ENCODE results near the gene KCNIP1. TPM values are rescaled to one million over a fixed set of nuclear protein-coding genes. Genes with fewer than 3 reads are reported as not detected.

Gene KCNIP1
- polyA plus RNA-seq, 2 of the 4 experiments (the other 2 are of a cell fraction) = not detected

DNA sequence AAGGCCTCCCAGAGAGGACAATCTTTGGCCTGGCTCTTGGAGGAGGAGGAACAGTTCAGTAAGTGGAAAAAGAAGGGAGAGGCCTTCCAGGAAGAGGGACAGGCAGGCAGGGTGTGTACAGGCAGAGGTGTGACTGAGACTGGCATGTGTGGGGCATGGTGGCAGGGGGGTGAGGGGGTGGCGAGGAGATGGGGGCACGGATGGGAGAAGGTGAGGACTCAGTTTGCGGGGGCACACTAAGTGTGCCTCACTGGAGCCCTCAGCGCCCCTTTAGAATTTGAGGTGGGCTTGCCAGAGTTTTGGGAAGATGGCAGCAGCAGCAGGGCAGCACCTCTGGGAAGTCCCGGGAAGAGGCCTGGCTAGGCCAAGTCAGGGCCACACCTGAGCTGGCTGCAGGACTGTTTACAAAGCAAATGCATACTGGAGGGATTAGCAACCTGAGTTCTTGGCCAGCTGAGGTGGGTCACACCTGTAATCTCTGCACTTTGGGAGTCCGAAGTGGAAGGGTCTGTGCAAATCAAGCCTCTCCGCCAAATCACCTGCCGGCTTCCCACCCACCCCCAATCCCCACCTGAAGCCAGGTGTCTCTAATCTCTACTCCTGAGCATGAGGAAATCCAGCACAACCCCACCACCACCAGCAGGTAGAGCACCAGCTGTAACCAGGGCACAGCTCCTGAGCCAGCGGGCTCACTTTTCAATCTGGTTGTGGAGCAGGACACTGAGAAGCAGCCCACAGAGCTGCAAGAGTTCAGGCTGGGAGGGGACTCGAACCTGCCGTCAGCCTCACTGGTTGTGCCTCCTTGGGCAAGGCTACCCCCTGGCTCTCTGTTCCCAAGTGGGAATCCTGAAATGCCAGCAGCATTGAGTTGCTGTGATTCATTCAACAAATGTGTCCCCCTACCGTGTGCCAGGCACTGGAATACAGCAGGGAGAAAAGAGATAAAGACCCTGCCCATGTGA is 269.5 kb downstream of the KCNIP1 start:
- TF ChIP-seq, protein P1, sequence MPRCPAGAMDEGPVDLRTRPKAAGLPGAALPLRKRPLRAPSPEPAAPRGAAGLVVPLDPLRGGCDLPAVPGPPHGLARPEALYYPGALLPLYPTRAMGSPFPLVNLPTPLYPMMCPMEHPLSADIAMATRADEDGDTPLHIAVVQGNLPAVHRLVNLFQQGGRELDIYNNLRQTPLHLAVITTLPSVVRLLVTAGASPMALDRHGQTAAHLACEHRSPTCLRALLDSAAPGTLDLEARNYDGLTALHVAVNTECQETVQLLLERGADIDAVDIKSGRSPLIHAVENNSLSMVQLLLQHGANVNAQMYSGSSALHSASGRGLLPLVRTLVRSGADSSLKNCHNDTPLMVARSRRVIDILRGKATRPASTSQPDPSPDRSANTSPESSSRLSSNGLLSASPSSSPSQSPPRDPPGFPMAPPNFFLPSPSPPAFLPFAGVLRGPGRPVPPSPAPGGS (IDR thresholded peaks at IDR 0.05) = no peak
- TF ChIP-seq HOXB13 (CRISPR knock-in tag; IDR thresholded peaks at IDR 0.05; ENCODE audit: low read depth) (no peak), EHMT2 (IDR thresholded peaks at IDR 0.05; ENCODE audit: low read depth) (no peak), KDM1A (IDR thresholded peaks at IDR 0.05; ENCODE audit: low read depth) (no peak), FOSL2 (IDR thresholded peaks at IDR 0.05) (no peak), FOSL2 (CRISPR knock-in tag; IDR thresholded peaks at IDR 0.05) (no peak), NPAS2 (CRISPR knock-in tag; IDR thresholded peaks at IDR 0.05; ENCODE audit: borderline replicate concordance) (no peak), HEYL (CRISPR knock-in tag; IDR thresholded peaks at IDR 0.05) (no peak), JUN (IDR thresholded peaks at IDR 0.05) (no peak), ESRRA (IDR thresholded peaks at IDR 0.05; ENCODE audit: borderline replicate concordance, low read length) (no peak), POLR2AphosphoS2 (conservative IDR thresholded peaks at IDR 0.05; ENCODE audit: low read length) (no peak), ZSCAN20 (CRISPR knock-in tag; IDR thresholded peaks at IDR 0.05) (no peak)
- ATAC-seq (no peak), DNase-seq (ENCODE audit: low read depth in 1 of 2, low spot score in 1 of 2) (no peak), FAIRE-seq (no peak)
- WGBS (ENCODE audit: missing lambda C conversion rate) = 59% methylated on average over 8 of the region's 12 CpGs
- ChIA-PET POLR2A (no interaction called here), CTCF (interaction anchor here (1.0 to 2.6 kb wide), 2 partner anchors 24 to 29 kb away, joined by 4 to 8 read pairs; no protein-coding TSS in a partner anchor)
- no peak overlapping the region for H3K4me3 ChIP-seq
- no peaks in the 10 kb centered on the region for H3K9me3 ChIP-seq
- no peak overlapping the region for H3K4me2 ChIP-seq
- H3K27ac ChIP-seq = no peak overlapping the region
- no peaks in the 10 kb centered on the region for H3K4me1 ChIP-seq

- CTCF ChIA-PET = interaction anchor here (1.0 to 3.7 kb wide), 2 partner anchors 14 to 17 kb away, joined by 3 to 12 read pairs; no protein-coding TSS in a partner anchor
These were observed 271.0 kb downstream of the KCNIP1 start for GRCh38 chr5:170774831-170775230.

More at GRCh38 chr5:170774831-170775230, 271.0 kb downstream of the KCNIP1 start:
- no peaks in the 10 kb centered on the region for H3K4me1 ChIP-seq
- WGBS (ENCODE audit: missing lambda C conversion rate) = 73% methylated on average over 5 of the region's 5 CpGs
- no peak for DNase-seq (ENCODE audit: low read depth in 1 of 2, low spot score in 1 of 2)
- H3K4me3 ChIP-seq = no peak overlapping the region
- H3K4me2 ChIP-seq = no peak overlapping the region
- ATAC-seq = no peak
- no peaks in the 10 kb centered on the region for H3K9me3 ChIP-seq
- TF ChIP-seq, protein P2, sequence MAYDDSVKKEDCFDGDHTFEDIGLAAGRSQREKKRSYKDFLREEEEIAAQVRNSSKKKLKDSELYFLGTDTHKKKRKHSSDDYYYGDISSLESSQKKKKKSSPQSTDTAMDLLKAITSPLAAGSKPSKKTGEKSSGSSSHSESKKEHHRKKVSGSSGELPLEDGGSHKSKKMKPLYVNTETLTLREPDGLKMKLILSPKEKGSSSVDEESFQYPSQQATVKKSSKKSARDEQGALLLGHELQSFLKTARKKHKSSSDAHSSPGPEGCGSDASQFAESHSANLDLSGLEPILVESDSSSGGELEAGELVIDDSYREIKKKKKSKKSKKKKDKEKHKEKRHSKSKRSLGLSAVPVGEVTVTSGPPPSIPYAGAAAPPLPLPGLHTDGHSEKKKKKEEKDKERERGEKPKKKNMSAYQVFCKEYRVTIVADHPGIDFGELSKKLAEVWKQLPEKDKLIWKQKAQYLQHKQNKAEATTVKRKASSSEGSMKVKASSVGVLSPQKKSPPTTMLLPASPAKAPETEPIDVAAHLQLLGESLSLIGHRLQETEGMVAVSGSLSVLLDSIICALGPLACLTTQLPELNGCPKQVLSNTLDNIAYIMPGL (CRISPR knock-in tag; IDR thresholded peaks at IDR 0.05; ENCODE audit: borderline replicate concordance) = no peak
- TF ChIP-seq PBX3 (IDR thresholded peaks at IDR 0.05) (no peak), PHF8 (IDR thresholded peaks at IDR 0.05; ENCODE audit: borderline replicate concordance, low read depth) (no peak), MAFK (IDR thresholded peaks at IDR 0.05; ENCODE audit: partially characterized antibody) (no peak), NPAS2 (CRISPR knock-in tag; IDR thresholded peaks at IDR 0.05; ENCODE audit: borderline replicate concordance) (no peak), HOXB13 (CRISPR knock-in tag; IDR thresholded peaks at IDR 0.05; ENCODE audit: low read depth) (no peak), ZC3H11A (IDR thresholded peaks at IDR 0.05) (no peak), MYC (IDR thresholded peaks at IDR 0.05; ENCODE audit: borderline replicate concordance, low read length) (no peak)
- TF ChIP-seq, protein P3, sequence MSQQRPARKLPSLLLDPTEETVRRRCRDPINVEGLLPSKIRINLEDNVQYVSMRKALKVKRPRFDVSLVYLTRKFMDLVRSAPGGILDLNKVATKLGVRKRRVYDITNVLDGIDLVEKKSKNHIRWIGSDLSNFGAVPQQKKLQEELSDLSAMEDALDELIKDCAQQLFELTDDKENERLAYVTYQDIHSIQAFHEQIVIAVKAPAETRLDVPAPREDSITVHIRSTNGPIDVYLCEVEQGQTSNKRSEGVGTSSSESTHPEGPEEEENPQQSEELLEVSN (IDR thresholded peaks at IDR 0.05; ENCODE audit: borderline replicate concordance, low read depth) = no peak
- no peak overlapping the region for H3K27ac ChIP-seq
- POLR2A ChIA-PET = no interaction called here
- FAIRE-seq = no peak
